ENCODE data around the gene PHF24.
"Not testable (repeated sequence)": the region's sequence is repeated elsewhere in the genome, so short reads cannot be mapped to it uniquely, and the experiment has no call there.

Gene PHF24

GRCh38 chr9:34957492-34958410 lies at the start of gene PHF24:
Gene PHF24, plus strand, starts transcription at chr9:34958285. Its CDS starts 13,014 bp downstream, at chr9:34971299.
- peak within 1 kb of the TSS; percentile 45 for H3K4me3 Mint-ChIP-seq
- H3K4me1 Mint-ChIP-seq, result peaks cover 12% of the 10 kb centered on the region
- peaks cover 47% of the 10 kb centered on the region for H3K27me3 Mint-ChIP-seq
- H3K27ac Mint-ChIP-seq, result no peak within 1 kb of the TSS
- no peaks in the 10 kb centered on the region for H3K9me3 Mint-ChIP-seq
- no peaks in the 10 kb centered on the region for H3K36me3 Mint-ChIP-seq
- ATAC-seq, result peak; percentile 71

- peaks cover 13% of the 10 kb centered on the region for H3K9me3 Mint-ChIP-seq
- no peak overlapping the region for H3K4me3 Mint-ChIP-seq
- H3K36me3 Mint-ChIP-seq, result peaks cover 17% of the 10 kb centered on the region
- no peak overlapping the region for H3K27ac Mint-ChIP-seq
- no peaks in the 10 kb centered on the region for H3K4me1 Mint-ChIP-seq
- H3K27me3 Mint-ChIP-seq, result peaks cover 67% of the 10 kb centered on the region
- ATAC-seq, result no peak
These were observed 31.0 kb upstream of the PHF24 start for GRCh38 chr9:34927061-34927460.

GRCh38 chr9:34928921-34929320 lies 29.2 kb upstream of the PHF24 start:
- peaks cover 17% of the 10 kb centered on the region for H3K36me3 Mint-ChIP-seq
- H3K9me3 Mint-ChIP-seq, result peaks cover 13% of the 10 kb centered on the region
- peaks cover 71% of the 10 kb centered on the region for H3K27me3 Mint-ChIP-seq
- no peak for ATAC-seq
- H3K4me3 Mint-ChIP-seq, result no peak overlapping the region
- no peak overlapping the region for H3K27ac Mint-ChIP-seq
- no peaks in the 10 kb centered on the region for H3K4me1 Mint-ChIP-seq

- H3K4me3 Mint-ChIP-seq, result no peak overlapping the region
- H3K27ac Mint-ChIP-seq, result no peak overlapping the region
- H3K9me3 Mint-ChIP-seq, result peaks cover 10% of the 10 kb centered on the region
- H3K27me3 Mint-ChIP-seq, result peaks cover 67% of the 10 kb centered on the region
- ATAC-seq, result no peak
- H3K4me1 Mint-ChIP-seq, result no peaks in the 10 kb centered on the region
- H3K36me3 Mint-ChIP-seq, result peaks cover 12% of the 10 kb centered on the region
These were observed 28.5 kb upstream of the PHF24 start for GRCh38 chr9:34929506-34930102.

- not testable (repeated sequence) for H3K4me3 Mint-ChIP-seq, H3K36me3 Mint-ChIP-seq, H3K9me3 Mint-ChIP-seq, H3K4me1 Mint-ChIP-seq, H3K27ac Mint-ChIP-seq, ATAC-seq
- peaks cover 13% of the 10 kb centered on the region for H3K27me3 Mint-ChIP-seq
These were observed 18.1 kb upstream of the PHF24 start for GRCh38 chr9:34939989-34940388.

- no peak for ATAC-seq
- H3K27me3 Mint-ChIP-seq, result peaks cover 33% of the 10 kb centered on the region
These were observed 9.6 kb upstream of the PHF24 start for GRCh38 chr9:34948451-34948850.

GRCh38 chr9:34954225-34954624 lies 3.9 kb upstream of the PHF24 start:
- H3K4me1 Mint-ChIP-seq, result no peaks in the 10 kb centered on the region
- no peak for ATAC-seq
- no peaks in the 10 kb centered on the region for H3K36me3 Mint-ChIP-seq
- no peaks in the 10 kb centered on the region for H3K9me3 Mint-ChIP-seq
- no peak overlapping the region for H3K4me3 Mint-ChIP-seq
- H3K27me3 Mint-ChIP-seq, result peaks cover 42% of the 10 kb centered on the region
- no peak overlapping the region for H3K27ac Mint-ChIP-seq

More at GRCh38 chr9:34948451-34948850, 9.6 kb upstream of the PHF24 start:
- Mint-ChIP-seq H3K4me3 (no peak overlapping the region), H3K27ac (no peak overlapping the region), H3K4me1 (no peaks in the 10 kb centered on the region), H3K9me3 (no peaks in the 10 kb centered on the region), H3K36me3 (no peaks in the 10 kb centered on the region)

GRCh38 chr9:34956066-34956465 lies 2.0 kb upstream of the PHF24 start:
- not testable (repeated sequence) for H3K9me3 Mint-ChIP-seq, H3K27ac Mint-ChIP-seq, ATAC-seq, H3K4me3 Mint-ChIP-seq, H3K36me3 Mint-ChIP-seq, H3K4me1 Mint-ChIP-seq
- H3K27me3 Mint-ChIP-seq, result peaks cover 45% of the 10 kb centered on the region

- ATAC-seq, result no peak
- no peak overlapping the region for H3K27ac Mint-ChIP-seq
- no peaks in the 10 kb centered on the region for H3K36me3 Mint-ChIP-seq
- peaks cover 3% of the 10 kb centered on the region for H3K4me1 Mint-ChIP-seq
- peaks cover 45% of the 10 kb centered on the region for H3K27me3 Mint-ChIP-seq
- H3K4me3 Mint-ChIP-seq, result no peak overlapping the region
- no peaks in the 10 kb centered on the region for H3K9me3 Mint-ChIP-seq
These were observed 1.4 kb upstream of the PHF24 start for GRCh38 chr9:34956648-34957047.

- ATAC-seq, result peak; percentile 14
- Mint-ChIP-seq H3K4me1 (peaks cover 12% of the 10 kb centered on the region), H3K4me3 (peak overlapping the region; percentile 14), H3K9me3 (no peaks in the 10 kb centered on the region), H3K27ac (no peak overlapping the region), H3K36me3 (no peaks in the 10 kb centered on the region), H3K27me3 (peaks cover 47% of the 10 kb centered on the region)
These were observed 412 bp downstream of the PHF24 start for GRCh38 chr9:34958411-34958982.

- no peak overlapping the region for H3K4me3 Mint-ChIP-seq
- ATAC-seq, result no peak
- H3K9me3 Mint-ChIP-seq, result no peaks in the 10 kb centered on the region
- H3K27ac Mint-ChIP-seq, result no peak overlapping the region
- H3K4me1 Mint-ChIP-seq, result peaks cover 12% of the 10 kb centered on the region
- no peaks in the 10 kb centered on the region for H3K36me3 Mint-ChIP-seq
- H3K27me3 Mint-ChIP-seq, result peaks cover 55% of the 10 kb centered on the region
These were observed 1.4 kb downstream of the PHF24 start for GRCh38 chr9:34959461-34959860.

GRCh38 chr9:34961574-34962490 lies 3.7 kb downstream of the PHF24 start:
- H3K27me3 Mint-ChIP-seq, result peaks cover 54% of the 10 kb centered on the region
- H3K9me3 Mint-ChIP-seq, result no peaks in the 10 kb centered on the region
- no peak overlapping the region for H3K27ac Mint-ChIP-seq
- no peak overlapping the region for H3K4me3 Mint-ChIP-seq
- ATAC-seq, result peak; percentile 48
- no peaks in the 10 kb centered on the region for H3K36me3 Mint-ChIP-seq
- H3K4me1 Mint-ChIP-seq, result peaks cover 12% of the 10 kb centered on the region

GRCh38 chr9:34962546-34962945 lies 4.5 kb downstream of the PHF24 start:
- H3K27me3 Mint-ChIP-seq, result peaks cover 61% of the 10 kb centered on the region
- ATAC-seq, result no peak
- no peak overlapping the region for H3K27ac Mint-ChIP-seq
- H3K36me3 Mint-ChIP-seq, result no peaks in the 10 kb centered on the region
- H3K4me3 Mint-ChIP-seq, result no peak overlapping the region
- H3K9me3 Mint-ChIP-seq, result no peaks in the 10 kb centered on the region
- H3K4me1 Mint-ChIP-seq, result peaks cover 12% of the 10 kb centered on the region

GRCh38 chr9:34963552-34963951 lies 5.5 kb downstream of the PHF24 start:
- Mint-ChIP-seq H3K4me1 (peaks cover 12% of the 10 kb centered on the region), H3K27me3 (peaks cover 63% of the 10 kb centered on the region), H3K36me3 (no peaks in the 10 kb centered on the region), H3K4me3 (no peak overlapping the region), H3K27ac (no peak overlapping the region), H3K9me3 (no peaks in the 10 kb centered on the region)
- no peak for ATAC-seq

GRCh38 chr9:34964458-34964857 lies 6.4 kb downstream of the PHF24 start:
- Mint-ChIP-seq H3K4me1 (peaks cover 12% of the 10 kb centered on the region), H3K36me3 (no peaks in the 10 kb centered on the region), H3K27me3 (peaks cover 57% of the 10 kb centered on the region), H3K27ac (no peak overlapping the region), H3K4me3 (no peak overlapping the region), H3K9me3 (no peaks in the 10 kb centered on the region)
- no peak for ATAC-seq
